ENCODE results near the gene IPO4.

DNA sequence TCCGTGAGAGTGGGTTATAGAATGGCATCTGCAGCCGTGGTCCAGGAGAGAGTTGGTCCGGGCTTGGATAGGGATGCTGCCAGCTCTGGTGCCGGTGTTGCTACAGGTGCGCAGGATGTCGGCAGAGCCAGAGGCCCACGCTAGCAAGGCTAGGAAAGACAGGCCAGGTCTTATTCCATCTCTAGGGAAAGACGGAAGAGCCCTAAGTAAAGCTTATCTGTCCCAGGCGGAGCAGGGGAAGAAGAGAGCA lies 53.1 kb downstream of the IPO4 start:
- TF ChIP-seq, protein P1, sequence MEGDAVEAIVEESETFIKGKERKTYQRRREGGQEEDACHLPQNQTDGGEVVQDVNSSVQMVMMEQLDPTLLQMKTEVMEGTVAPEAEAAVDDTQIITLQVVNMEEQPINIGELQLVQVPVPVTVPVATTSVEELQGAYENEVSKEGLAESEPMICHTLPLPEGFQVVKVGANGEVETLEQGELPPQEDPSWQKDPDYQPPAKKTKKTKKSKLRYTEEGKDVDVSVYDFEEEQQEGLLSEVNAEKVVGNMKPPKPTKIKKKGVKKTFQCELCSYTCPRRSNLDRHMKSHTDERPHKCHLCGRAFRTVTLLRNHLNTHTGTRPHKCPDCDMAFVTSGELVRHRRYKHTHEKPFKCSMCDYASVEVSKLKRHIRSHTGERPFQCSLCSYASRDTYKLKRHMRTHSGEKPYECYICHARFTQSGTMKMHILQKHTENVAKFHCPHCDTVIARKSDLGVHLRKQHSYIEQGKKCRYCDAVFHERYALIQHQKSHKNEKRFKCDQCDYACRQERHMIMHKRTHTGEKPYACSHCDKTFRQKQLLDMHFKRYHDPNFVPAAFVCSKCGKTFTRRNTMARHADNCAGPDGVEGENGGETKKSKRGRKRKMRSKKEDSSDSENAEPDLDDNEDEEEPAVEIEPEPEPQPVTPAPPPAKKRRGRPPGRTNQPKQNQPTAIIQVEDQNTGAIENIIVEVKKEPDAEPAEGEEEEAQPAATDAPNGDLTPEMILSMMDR (IDR thresholded peaks at IDR 0.05; ENCODE audit: low read depth, low read length, poor library complexity, severe bottlenecking), result no peak
- TF ChIP-seq EZH2phosphoT487 (IDR thresholded peaks at IDR 0.05; ENCODE audit: borderline replicate concordance, low read length), result no peak

All from DOHH2 (cell line).